Activated CD8-positive, alpha-beta memory T cell treated with anti-CD3 and anti-CD28 coated beads for 48 hours (primary cell): Measurements from ENCODE around the gene UNC5B.

Experiments
- DNase-seq, 3 experiments: peaks; one replicate each; pipeline ENCODE4 v3.0.0-alpha.2; 2020; ENCODE audit warnings: low read depth in 2 of 3, low spot score in 2 of 3

Gene UNC5B

GRCh38 chr10:71314694-71315225, 102.4 kb downstream of the UNC5B start:
- DNase-seq: no peak

GRCh38 chr10:71316056-71316785, 103.9 kb downstream of the UNC5B start:
- no peak for DNase-seq

GRCh38 chr10:71316786-71317160, 104.4 kb downstream of the UNC5B start:
- no peak for DNase-seq

GRCh38 chr10:71317739-71318138, 105.4 kb downstream of the UNC5B start:
- DNase-seq: no peak

- peak; percentile 60 to 75 (median 64) for DNase-seq
Measured at GRCh38 chr10:71319042-71319799, 106.9 kb downstream of the UNC5B start, which contains the start of gene SLC29A3. Gene SLC29A3, plus strand, starts transcription at chr10:71319259. Its CDS starts 51 bp downstream, at chr10:71319310.

- DNase-seq: no peak
Measured at GRCh38 chr10:71319800-71320392, 107.5 kb downstream of the UNC5B start.

- DNase-seq: no peak
Measured at GRCh38 chr10:71320592-71320991, 108.2 kb downstream of the UNC5B start.

GRCh38 chr10:71321386-71321785, 109.0 kb downstream of the UNC5B start:
- DNase-seq: no peak

- no peak for DNase-seq
Measured at GRCh38 chr10:71323407-71323806, 111.0 kb downstream of the UNC5B start.

GRCh38 chr10:71324743-71325142, 112.4 kb downstream of the UNC5B start:
- no peak for DNase-seq

GRCh38 chr10:71325267-71325666, 112.9 kb downstream of the UNC5B start:
- DNase-seq: no peak

- no peak for DNase-seq
Measured at GRCh38 chr10:71326464-71326881, 114.1 kb downstream of the UNC5B start.

GRCh38 chr10:71330789-71331404, 118.5 kb downstream of the UNC5B start:
- DNase-seq: no peak

GRCh38 chr10:71331736-71332135, 119.4 kb downstream of the UNC5B start:
- no peak for DNase-seq

GRCh38 chr10:71332466-71332865, 120.1 kb downstream of the UNC5B start:
- no peak for DNase-seq

GRCh38 chr10:71333129-71333887, 120.9 kb downstream of the UNC5B start:
- no peak for DNase-seq

GRCh38 chr10:71334221-71334791, 121.9 kb downstream of the UNC5B start:
- DNase-seq: no peak

GRCh38 chr10:71335173-71335708, 122.9 kb downstream of the UNC5B start:
- DNase-seq: no peak

- no peak for DNase-seq
Measured at GRCh38 chr10:71336632-71337031, 124.3 kb downstream of the UNC5B start.

- no peak for DNase-seq
Measured at GRCh38 chr10:71337219-71337701, 124.9 kb downstream of the UNC5B start.
